ENCODE results near the gene TXNRD2.

TXNRD2 gene

GRCh38 chr22:19941365-19942082 is at the start of gene TXNRD2, which contains the start of gene COMT:
Gene TXNRD2, minus strand, starts transcription at chr22:19941818. Its CDS starts 15 bp downstream, at chr22:19941803.
Gene COMT, plus strand, starts transcription at chr22:19941772. Its CDS starts 20,755 bp downstream, at chr22:19962527.
- peak; percentile 73 for DNase-seq

GRCh38 chr22:19991395-19991644 is 49.7 kb upstream of the TXNRD2 start:
- DNase-seq, result no peak

GRCh38 chr22:19990609-19991394 is 49.2 kb upstream of the TXNRD2 start:
- DNase-seq, result no peak

- no peak for DNase-seq
These were observed 48.6 kb upstream of the TXNRD2 start for GRCh38 chr22:19990188-19990587.

GRCh38 chr22:19989725-19990067 is 48.1 kb upstream of the TXNRD2 start:
- no peak for DNase-seq

- DNase-seq, result no peak
These were observed 47.5 kb upstream of the TXNRD2 start for GRCh38 chr22:19988965-19989724.

- DNase-seq, result no peak
These were observed 46.8 kb upstream of the TXNRD2 start for GRCh38 chr22:19988331-19988808.

- no peak for DNase-seq
These were observed 46.0 kb upstream of the TXNRD2 start for GRCh38 chr22:19987394-19988306.

- peak; percentile 76 for DNase-seq
These were observed 45.1 kb upstream of the TXNRD2 start for GRCh38 chr22:19986410-19987341.

- no peak for DNase-seq
These were observed 44.4 kb upstream of the TXNRD2 start for GRCh38 chr22:19986011-19986409.

GRCh38 chr22:19984851-19985811 is 43.5 kb upstream of the TXNRD2 start:
- DNase-seq, result no peak

GRCh38 chr22:19984201-19984753 is 42.7 kb upstream of the TXNRD2 start:
- DNase-seq, result peak; percentile 85

GRCh38 chr22:19983741-19984140 is 42.1 kb upstream of the TXNRD2 start:
- DNase-seq, result peak; percentile 17

GRCh38 chr22:19982991-19983578 is 41.5 kb upstream of the TXNRD2 start:
- DNase-seq, result no peak

- DNase-seq, result no peak
These were observed 40.6 kb upstream of the TXNRD2 start for GRCh38 chr22:19981961-19982920.

GRCh38 chr22:19981171-19981960 is 39.7 kb upstream of the TXNRD2 start:
- DNase-seq, result no peak

GRCh38 chr22:19980766-19981165 is 39.1 kb upstream of the TXNRD2 start:
- DNase-seq, result no peak

All from EL (cell line).